Endothelial cell of umbilical vein (primary cell): Measurements from ENCODE around the gene AKNA. TPM values are rescaled to one million over a fixed set of nuclear protein-coding genes. Genes with fewer than 3 reads are reported as not detected.

Experiments used
- BruUV-seq: library from RNA; stranded (reverse); fragments of 400-500 nt; replicated peaks from 2 replicates; lab custom pipeline; 2021; lab: Mats Ljungman, UMichigan
- CTCF ChIA-PET: fragments of 300-600, 350-600 bp; sonication (Branson Sonifier 250); formaldehyde crosslinking; loops from one replicate; lab custom pipeline; 2021; ENCODE audit warnings: antibody characterized with exemption, inconsistent platforms; lab: Charles Lee
- POLR2A ChIA-PET: fragments of 300-600, 350-600 bp; sonication (Branson Sonifier 250); formaldehyde crosslinking; loops from one replicate; lab custom pipeline; 2021; ENCODE audit warnings: antibody characterized with exemption, inconsistent platforms; lab: Charles Lee
- DNase-seq: peaks from one replicate; pipeline ENCODE4 v3.0.0-alpha.2; 2011; ENCODE audit warnings: low read depth, low spot score
- FAIRE-seq: peaks from 2 replicates; lab custom pipeline; 2011; peaks lifted over from hg19 to GRCh38; lab: Jason Lieb, UNC
- H2AFZ ChIP-seq: 2 replicates; pipeline ENCODE4 v1.6.0; 2012; ENCODE audit warnings: low read depth, low read length, control low read depth, inconsistent platforms
- H3K27ac ChIP-seq: 2 replicates; pipeline ENCODE4 v1.5.1; 2011; ENCODE audit warnings: low read depth, mild to moderate bottlenecking, control low read depth, low read length, moderate library complexity; ENCODE audit not compliant: insufficient read depth
- H3K27me3 ChIP-seq, 2 experiments: 2 replicates each; pipeline versions ENCODE4 v1.6.0 to v1.6.1; 2011; ENCODE audit warnings: low read length in 2 of 2, mixed read lengths in 1 of 2; ENCODE audit not compliant: control insufficient read depth in 2 of 2, insufficient read depth in 2 of 2
- H3K36me3 ChIP-seq, 2 experiments: 2 replicates in 1 of 2; 3 replicates in 1 of 2; pipeline ENCODE4 v1.5.1; 2011; ENCODE audit warnings: low read length in 2 of 2, mild to moderate bottlenecking in 1 of 2, moderate library complexity in 1 of 2; ENCODE audit not compliant: control insufficient read depth in 2 of 2, insufficient read depth in 2 of 2; ENCODE audit errors: extremely low read depth in 1 of 2
- H3K4me1 ChIP-seq: 3 replicates; pipeline ENCODE4 v1.5.1; 2011; ENCODE audit warnings: mild to moderate bottlenecking, low read length; ENCODE audit not compliant: control insufficient read depth, insufficient read depth; ENCODE audit errors: extremely low read depth
- H3K4me2 ChIP-seq: 2 replicates; pipeline ENCODE4 v1.6.1; 2011; ENCODE audit warnings: low read length, control low read depth, mixed read lengths; ENCODE audit not compliant: insufficient read depth
- H3K4me3 ChIP-seq, 3 experiments: fragments of 200-600 bp in 1 of 3; sonication (generic), shearing (Covaris generic) in 1 of 3; replicated peaks in 1 of 3; 2 replicates each; pipeline ENCODE4 v1.5.1; 2011 to 2016; ENCODE audit warnings: control low read depth in 3 of 3, low read length in 3 of 3, mild to moderate bottlenecking in 2 of 3, inconsistent platforms in 1 of 3, low read depth in 1 of 3, moderate library complexity in 1 of 3; ENCODE audit not compliant: insufficient read depth in 1 of 3
- H3K79me2 ChIP-seq: 2 replicates; pipeline ENCODE4 v1.6.0; 2012; ENCODE audit warnings: low read length, inconsistent platforms; ENCODE audit not compliant: control insufficient read depth, insufficient read depth
- H3K9ac ChIP-seq: replicated peaks from 2 replicates; pipeline ENCODE3; 2011; ENCODE audit warnings: low read length, control low read depth; ENCODE audit not compliant: insufficient read depth; ENCODE audit errors: extremely low read depth
- H3K9me1 ChIP-seq: replicated peaks from 3 replicates; pipeline ENCODE4 v1.6.0; 2011; ENCODE audit warnings: mild to moderate bottlenecking, low read length; ENCODE audit not compliant: control insufficient read depth, insufficient read depth; ENCODE audit errors: extremely low read depth
- H3K9me3 ChIP-seq: replicated peaks from 2 replicates; pipeline ENCODE4 v1.5.1; 2012; ENCODE audit warnings: low read length, inconsistent platforms; ENCODE audit not compliant: control insufficient read depth, insufficient read depth
- H4K20me1 ChIP-seq: replicated peaks from 2 replicates; pipeline ENCODE3; 2011; ENCODE audit warnings: mild to moderate bottlenecking, low read length; ENCODE audit not compliant: control insufficient read depth, insufficient read depth; ENCODE audit errors: extremely low read depth
- EZH2 ChIP-seq: IDR thresholded peaks from 2 replicates; pipeline ENCODE4 v1.6.1; 2012; ENCODE audit warnings: borderline replicate concordance, low read depth, mild to moderate bottlenecking, moderate library complexity, low read length, inconsistent platforms; ENCODE audit not compliant: severe bottlenecking
- FOS ChIP-seq: IDR thresholded peaks from 2 replicates; pipeline ENCODE4 v1.6.1; 2011; ENCODE audit warnings: mild to moderate bottlenecking, low read length, moderate library complexity, borderline replicate concordance; ENCODE audit not compliant: insufficient read depth
- GATA2 ChIP-seq: IDR thresholded peaks from 2 replicates; pipeline ENCODE4 v1.7.0; 2011; ENCODE audit warnings: low read depth, mild to moderate bottlenecking, moderate library complexity, mixed read lengths, low read length; ENCODE audit not compliant: insufficient read length, insufficient read depth
- JUN ChIP-seq: IDR thresholded peaks from 2 replicates; pipeline ENCODE4 v1.6.1; 2011; ENCODE audit warnings: borderline replicate concordance, low read depth; ENCODE audit not compliant: insufficient read length, insufficient read depth
- MYC ChIP-seq: IDR thresholded peaks from one replicate; pipeline ENCODE4 v1.6.1; 2011; ENCODE audit warnings: mild to moderate bottlenecking, low read depth, low read length
- POLR2A ChIP-seq: IDR thresholded peaks from 2 replicates; pipeline ENCODE4 v1.6.1; 2012; ENCODE audit warnings: low read depth, mild to moderate bottlenecking, control low read depth, low read length
- POLR2AphosphoS5 ChIP-seq: IDR thresholded peaks from 2 replicates; pipeline ENCODE4 v1.6.1; 2012; ENCODE audit warnings: low read depth, mild to moderate bottlenecking, control low read depth, low read length, moderate library complexity; ENCODE audit not compliant: insufficient read depth
- dilution Hi-C: fragments of 300-500 bp; cut with MboI; formaldehyde crosslinking; loops from one replicate; pipeline ENCODE4 v1.15.0; 2019; ENCODE audit warnings: low sequenced_read_pairs; ENCODE audit not compliant: extremely low pct_ligation_motif_present
- intact Hi-C: fragments of 100-400 bp; cut with micrococcal nuclease; formaldehyde crosslinking; loops from one replicate; pipeline ENCODE4 v1.10.0; 2022
- polyA plus RNA-seq, 4 experiments: library from polyadenylated mRNA; depleted of rRNA in 3 of 4; stranded (reverse) in 3 of 4; unstranded in 1 of 4; fragments of >200 nt; gene quantifications; 2 replicates each; pipeline versions ENCODE4 v1.2.1 to v1.2.3, GENCODE V29; 2011 to 2012; ENCODE audit warnings: missing spikeins in 1 of 4
- total RNA-seq: library from RNA; stranded (reverse); gene quantifications from 2 replicates; pipeline ENCODE4 v1.2.3, GENCODE V29; 2021
- TF ChIP-seq, protein P1 (sequence below): IDR thresholded peaks from 2 replicates; pipeline ENCODE4 v1.6.1; 2011; ENCODE audit not compliant: insufficient read depth, insufficient read length
- TF ChIP-seq, protein P2 (sequence below), 2 donors: IDR thresholded peaks; 1 replicate in 1 of 2; 2 replicates in 1 of 2; pipeline ENCODE4 v1.5.1; 2011; ENCODE audit warnings: low read length in 2 of 2, mild to moderate bottlenecking in 2 of 2, moderate library complexity in 2 of 2, control low read depth in 1 of 2, inconsistent platforms in 1 of 2, low read depth in 1 of 2; ENCODE audit not compliant: insufficient read depth in 1 of 2; ENCODE audit errors: extremely low read depth in 1 of 2

Gene AKNA
- total and polyA plus RNA-seq, 2 donors (not counting 3 experiments of a cell fraction or from before 2014, with no cell fraction given), result 11.3 to 22.4 TPM

DNA sequence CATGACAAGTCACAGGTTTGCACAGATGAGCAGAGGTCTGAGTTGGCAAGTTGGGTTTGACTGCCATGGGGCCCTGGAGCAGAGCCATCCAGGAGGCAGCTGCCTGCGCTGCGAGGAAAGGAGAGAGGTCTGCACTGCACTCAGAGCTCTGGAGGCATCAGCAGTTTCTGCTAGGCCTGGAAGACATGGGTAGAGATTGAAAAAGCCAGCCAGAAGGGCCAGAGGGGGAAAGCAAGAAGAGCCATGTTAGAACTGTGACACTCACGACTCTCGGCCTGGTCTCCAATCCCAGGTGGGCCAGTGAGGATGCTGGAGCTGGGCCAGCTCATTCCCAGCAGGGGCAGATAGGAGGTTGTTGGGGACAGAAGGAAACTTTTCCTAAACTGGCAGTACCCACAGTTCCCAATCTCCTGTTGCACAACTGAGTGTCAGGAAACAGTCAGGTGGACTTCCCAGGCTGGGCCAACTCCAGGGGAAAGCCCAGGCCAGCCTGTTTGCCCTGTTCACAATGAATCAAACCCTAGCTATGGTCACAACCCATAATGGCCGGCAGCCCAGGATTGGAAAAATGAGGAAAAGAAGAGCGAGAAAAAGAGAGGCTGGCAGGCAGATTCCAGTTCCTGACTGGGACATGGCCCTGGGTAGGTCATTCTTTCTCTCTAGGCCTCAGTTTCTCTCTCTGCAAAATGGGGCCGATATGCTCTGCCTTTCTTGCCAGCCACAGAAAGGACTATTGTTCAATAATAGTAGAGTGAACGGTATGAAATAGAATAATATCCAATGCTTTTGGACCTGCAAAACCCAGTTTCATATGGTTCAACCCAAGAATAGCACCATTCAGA, 72.7 kb downstream of the AKNA start:
- Histone ChIP-seq H3K9ac (no peak overlapping the region), H3K4me2 (no peak overlapping the region), H3K36me3 (peaks cover 0 to 2% of the 10 kb centered on the region in 2 experiments), H3K4me3 (no peak overlapping the region), H4K20me1 (no peaks in the 10 kb centered on the region), H3K79me2 (no peaks in the 10 kb centered on the region), H3K27me3 (peaks cover 0 to 5% of the 10 kb centered on the region in 2 experiments), H3K27ac (no peak overlapping the region), H3K9me1 (no peaks in the 10 kb centered on the region), H3K4me1 (no peaks in the 10 kb centered on the region), H2AFZ (no peak overlapping the region), H3K9me3 (no peaks in the 10 kb centered on the region)
- DNase-seq (no peak), FAIRE-seq (no peak)
- ChIA-PET CTCF (interaction anchor here (1.2 to 3.4 kb wide), 3 partner anchors 24 to 438 kb away, joined by 3 to 12 read pairs (median 6); no protein-coding TSS in a partner anchor), POLR2A (no interaction called here)
- dilution Hi-C loops, result no loop called here
- no TSS peak for BruUV-seq
- intact Hi-C loops, result no loop called here
- no peak for TF ChIP-seq JUN

DNA sequence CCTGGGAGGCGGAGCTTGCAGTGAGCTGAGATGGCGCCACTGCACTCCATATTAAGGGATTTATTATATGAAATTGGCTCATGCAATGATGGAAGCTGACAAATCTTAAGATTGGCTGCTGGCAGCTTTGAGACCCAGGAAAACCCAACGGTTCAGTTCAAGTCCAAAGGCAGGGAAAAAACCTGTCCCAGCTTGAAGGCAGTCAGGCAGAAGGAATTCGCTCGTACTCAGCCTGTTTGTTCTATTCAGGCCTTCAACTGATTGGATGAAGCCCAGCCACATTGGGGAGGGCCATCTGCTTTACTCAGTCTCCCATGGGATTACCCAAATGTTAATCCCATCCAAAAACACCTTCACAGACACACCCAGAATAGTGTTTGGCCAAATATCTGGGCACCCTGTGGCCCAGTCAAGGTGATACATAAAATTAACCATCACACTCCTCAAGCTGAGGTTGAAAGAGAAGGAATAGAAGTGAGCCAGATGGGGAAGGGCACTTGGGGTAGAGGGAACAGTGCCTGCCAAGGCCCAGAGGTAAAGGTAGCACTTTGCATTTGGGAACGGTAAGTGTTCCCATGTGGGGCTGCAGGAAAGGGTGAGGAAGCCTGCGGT, 73.4 kb downstream of the AKNA start:
- peaks cover 0 to 3% of the 10 kb centered on the region in 2 experiments for H3K27me3 ChIP-seq
- CTCF ChIA-PET, result interaction anchor here (1.3 to 3.4 kb wide), 3 partner anchors 15 to 206 kb away, joined by 3 to 12 read pairs (median 6); no protein-coding TSS in a partner anchor

More for the DNA sequence above, 73.4 kb downstream of the AKNA start:
- no peak for DNase-seq
- intact Hi-C loops, result no loop called here
- H3K27ac ChIP-seq, result no peak overlapping the region
- no peaks in the 10 kb centered on the region for H4K20me1 ChIP-seq
- no peak overlapping the region for H2AFZ ChIP-seq
- TF ChIP-seq POLR2A (no peak), POLR2AphosphoS5 (no peak), MYC (no peak), FOS (no peak), EZH2 (no peak), GATA2 (no peak), JUN (no peak)
- TF ChIP-seq, protein P1, sequence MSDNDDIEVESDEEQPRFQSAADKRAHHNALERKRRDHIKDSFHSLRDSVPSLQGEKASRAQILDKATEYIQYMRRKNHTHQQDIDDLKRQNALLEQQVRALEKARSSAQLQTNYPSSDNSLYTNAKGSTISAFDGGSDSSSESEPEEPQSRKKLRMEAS, result no peak
- TF ChIP-seq, protein P2, sequence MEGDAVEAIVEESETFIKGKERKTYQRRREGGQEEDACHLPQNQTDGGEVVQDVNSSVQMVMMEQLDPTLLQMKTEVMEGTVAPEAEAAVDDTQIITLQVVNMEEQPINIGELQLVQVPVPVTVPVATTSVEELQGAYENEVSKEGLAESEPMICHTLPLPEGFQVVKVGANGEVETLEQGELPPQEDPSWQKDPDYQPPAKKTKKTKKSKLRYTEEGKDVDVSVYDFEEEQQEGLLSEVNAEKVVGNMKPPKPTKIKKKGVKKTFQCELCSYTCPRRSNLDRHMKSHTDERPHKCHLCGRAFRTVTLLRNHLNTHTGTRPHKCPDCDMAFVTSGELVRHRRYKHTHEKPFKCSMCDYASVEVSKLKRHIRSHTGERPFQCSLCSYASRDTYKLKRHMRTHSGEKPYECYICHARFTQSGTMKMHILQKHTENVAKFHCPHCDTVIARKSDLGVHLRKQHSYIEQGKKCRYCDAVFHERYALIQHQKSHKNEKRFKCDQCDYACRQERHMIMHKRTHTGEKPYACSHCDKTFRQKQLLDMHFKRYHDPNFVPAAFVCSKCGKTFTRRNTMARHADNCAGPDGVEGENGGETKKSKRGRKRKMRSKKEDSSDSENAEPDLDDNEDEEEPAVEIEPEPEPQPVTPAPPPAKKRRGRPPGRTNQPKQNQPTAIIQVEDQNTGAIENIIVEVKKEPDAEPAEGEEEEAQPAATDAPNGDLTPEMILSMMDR (IDR thresholded peaks at IDR 0.05; ENCODE audit: extremely low read depth in 1 of 2, insufficient read depth in 1 of 2, low read depth in 1 of 2, low read length in 2 of 2), result no peak
- dilution Hi-C loops, result no loop called here
- FAIRE-seq, result no peak
- BruUV-seq, result no TSS peak
- H3K4me2 ChIP-seq, result no peak overlapping the region
- POLR2A ChIA-PET, result no interaction called here
- peaks cover 0 to 2% of the 10 kb centered on the region in 2 experiments for H3K36me3 ChIP-seq
- no peaks in the 10 kb centered on the region for H3K9me1 ChIP-seq
- H3K4me1 ChIP-seq, result no peaks in the 10 kb centered on the region
- H3K9me3 ChIP-seq, result no peaks in the 10 kb centered on the region
- no peaks in the 10 kb centered on the region for H3K79me2 ChIP-seq
- H3K9ac ChIP-seq, result no peak overlapping the region
- no peak overlapping the region for H3K4me3 ChIP-seq
